Measurements from ENCODE around the gene EPN2.
"Not testable (repeated sequence)": the region's sequence is repeated elsewhere in the genome, so short reads cannot be mapped to it uniquely, and the experiment has no call there.

Gene EPN2

DNA sequence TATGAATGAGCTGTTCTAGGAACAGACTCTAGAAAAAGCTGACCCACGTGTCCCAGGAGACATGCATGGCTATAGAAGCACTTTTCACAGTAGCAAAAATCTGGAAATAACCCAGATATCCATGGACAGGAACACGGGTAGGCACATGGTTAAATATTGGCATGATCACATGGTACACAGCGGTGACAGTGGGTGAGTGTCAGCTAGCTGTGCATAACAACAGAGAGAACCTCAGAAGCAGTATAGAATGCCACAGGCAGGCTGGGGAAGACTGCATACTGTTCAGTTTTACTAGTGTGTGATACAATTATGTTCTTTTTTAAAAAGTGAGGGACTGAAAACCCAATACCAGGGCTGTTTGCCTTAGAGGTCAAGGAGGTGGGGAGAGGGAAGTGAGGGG is 31.4 kb downstream of the EPN2 start:
- no peak for DNase-seq (ENCODE audit: low read depth)

DNA sequence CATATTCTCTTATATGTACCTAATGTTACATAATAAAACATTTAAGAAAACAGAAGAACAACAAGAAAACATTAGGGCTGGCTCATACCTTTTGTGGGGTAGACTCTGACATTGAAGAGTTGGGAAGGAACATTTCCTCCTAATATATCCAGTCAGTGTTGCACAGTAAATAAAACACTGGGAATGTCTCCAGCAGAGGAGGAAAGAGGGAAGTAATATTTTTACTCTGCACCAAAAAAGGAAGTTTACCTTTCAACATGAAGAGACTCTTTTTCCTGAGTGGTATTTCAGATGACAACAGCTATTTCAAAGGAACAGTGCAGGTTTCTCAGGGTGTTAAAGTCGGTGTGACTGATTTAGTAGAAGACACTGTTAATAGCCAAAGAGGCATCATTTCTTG is 31.9 kb downstream of the EPN2 start:
- DNase-seq (ENCODE audit: low read depth), result no peak

DNA sequence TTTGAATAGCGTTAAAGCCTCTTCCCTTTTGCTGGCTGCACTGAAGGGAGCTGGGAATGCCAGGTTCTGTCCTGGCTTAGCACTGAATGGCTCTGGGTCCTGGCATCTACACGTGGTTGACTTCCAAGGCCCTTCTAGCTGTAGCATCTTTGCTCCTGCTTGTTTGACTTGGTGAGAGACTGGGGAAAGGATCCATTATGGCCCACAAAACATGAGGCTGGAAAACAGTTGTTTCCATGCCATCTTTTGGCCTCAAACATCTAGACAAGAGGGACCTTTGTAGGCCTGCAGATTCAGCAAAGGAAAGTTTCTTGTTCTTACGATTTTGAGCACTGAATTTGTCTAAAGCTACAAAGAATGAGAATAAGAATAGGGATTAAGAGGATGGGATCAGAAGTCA is 32.5 kb downstream of the EPN2 start:
- no peak for DNase-seq (ENCODE audit: low read depth)

DNA sequence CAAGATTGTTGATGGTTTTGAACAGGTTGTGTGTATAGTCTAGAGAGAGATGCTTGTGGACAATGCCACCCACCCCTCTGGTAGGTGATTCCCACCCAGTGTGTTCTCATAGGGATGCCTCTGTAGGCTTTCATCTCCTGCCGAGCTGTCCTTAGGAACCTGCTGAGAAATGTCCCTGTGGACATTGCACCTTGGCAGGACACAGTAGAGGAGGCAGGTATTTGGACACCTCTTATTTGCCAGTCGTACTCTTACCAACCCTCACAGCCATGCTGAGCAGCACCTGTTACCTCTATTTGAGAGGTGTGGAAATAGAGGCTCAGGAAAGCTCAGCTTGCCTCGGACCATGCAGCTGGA is 33.2 kb downstream of the EPN2 start:
- no peak for DNase-seq (ENCODE audit: low read depth)

DNA sequence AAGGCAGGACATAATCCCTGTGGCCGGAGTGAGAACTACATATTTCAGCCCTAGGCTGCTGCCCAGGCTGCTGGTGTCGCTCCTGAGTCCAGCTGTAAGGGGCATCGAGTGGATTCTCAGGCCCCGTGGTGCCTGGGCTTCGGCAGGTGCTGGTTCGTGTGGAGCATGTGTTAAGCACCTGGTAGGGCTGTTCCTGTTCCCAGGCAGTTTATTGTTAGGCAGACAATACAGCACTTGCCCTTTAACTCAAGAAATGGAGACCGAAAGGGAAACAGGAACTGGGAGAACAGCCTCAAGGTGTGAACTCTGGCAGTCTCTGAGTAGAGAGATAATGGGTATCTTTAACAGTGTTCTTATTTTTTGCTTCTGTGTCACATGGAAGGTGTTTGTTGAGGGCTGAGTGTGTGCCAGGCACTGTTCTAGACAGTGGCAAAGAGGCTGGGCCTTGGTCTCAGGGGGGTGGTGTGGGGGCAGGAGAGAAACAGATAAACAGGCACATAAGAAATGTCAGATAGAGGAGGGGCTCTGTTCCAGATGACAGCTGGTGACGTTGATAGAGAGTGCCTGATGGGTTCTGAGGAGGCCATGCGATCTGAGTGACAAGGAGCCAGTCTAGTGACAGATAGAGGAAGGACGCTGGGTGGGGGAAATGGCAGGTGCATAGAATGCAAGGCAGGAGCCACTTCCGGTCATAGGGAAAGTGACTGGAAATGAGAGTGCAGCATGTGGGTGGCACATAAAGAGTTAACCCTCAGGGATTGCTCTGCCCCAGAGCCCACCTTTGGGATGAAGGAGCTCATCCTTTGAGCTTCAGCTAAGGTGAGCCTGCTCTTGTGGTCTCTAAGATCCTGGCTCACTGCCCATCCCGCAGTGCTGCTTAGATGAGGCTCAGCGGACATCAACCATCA is 33.8 kb downstream of the EPN2 start:
- no peak for DNase-seq (ENCODE audit: low read depth)

DNA sequence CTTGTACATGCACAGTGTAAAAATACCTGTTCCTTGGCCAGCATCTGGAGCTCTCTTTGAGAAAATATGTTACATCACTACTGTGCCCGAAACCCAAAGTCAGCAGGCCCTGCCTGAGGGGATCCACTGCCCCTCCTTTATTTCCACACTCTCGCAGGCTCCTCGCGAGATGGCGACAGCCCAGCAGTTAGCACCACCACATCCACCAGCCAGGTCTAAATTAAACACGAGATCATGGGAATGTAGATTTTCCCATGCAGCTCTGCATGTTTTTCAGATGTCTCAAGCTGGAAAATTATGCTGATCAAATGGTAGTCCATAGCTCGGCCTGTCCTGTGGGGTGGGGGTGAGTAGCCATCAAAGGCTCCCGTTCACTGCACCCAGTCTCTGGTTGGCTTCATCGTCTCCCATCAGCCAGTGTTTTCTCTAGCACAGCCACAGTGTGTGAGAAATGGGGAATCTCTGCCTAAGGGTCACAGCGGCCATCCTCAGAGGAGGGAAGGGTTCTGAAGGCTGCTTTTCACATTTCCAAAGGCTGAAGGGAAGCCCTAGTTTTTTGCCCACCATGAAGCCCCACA is 34.7 kb downstream of the EPN2 start:
- no peak for DNase-seq (ENCODE audit: low read depth)

DNA sequence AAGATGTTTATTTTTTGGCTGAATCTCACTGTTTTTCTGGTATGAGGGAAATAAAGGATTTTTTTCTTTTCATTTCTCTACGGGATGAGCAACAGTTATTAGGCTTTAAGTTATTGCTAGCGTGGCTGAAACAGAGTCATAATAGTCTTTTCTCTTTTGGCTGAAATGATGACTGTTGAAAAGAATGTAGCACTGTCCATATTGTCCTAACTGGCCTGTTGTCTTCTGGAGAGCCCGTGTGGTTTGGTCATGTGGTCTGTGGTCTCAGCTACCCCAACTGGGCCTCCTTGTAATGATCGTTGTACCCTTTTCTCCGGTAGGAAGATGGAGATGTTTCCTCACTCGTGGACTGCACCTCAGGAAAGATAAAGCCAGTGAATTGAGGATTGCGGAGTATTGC is 36.6 kb downstream of the EPN2 start:
- DNase-seq (ENCODE audit: low read depth), result no peak

DNA sequence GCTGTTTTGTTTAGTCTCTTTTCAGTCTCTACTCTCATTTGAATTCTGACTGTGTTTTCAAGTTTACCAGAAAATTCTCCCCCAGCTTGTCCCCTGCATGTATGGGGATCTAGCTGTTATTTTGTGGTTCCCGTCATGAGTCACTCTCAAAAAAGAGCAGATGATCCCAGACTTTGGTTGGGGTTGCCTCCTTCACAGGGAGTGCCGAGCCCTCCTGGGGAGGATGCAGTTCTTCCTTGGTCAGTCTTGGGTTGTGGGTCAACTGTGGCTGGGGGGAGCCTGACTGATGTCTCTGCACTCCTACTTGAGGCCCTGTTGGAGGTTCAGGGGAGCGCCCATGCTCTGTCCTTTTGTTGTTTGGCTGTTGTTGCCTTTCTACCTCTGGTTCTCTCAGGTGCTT is 37.7 kb downstream of the EPN2 start:
- no peak for DNase-seq (ENCODE audit: low read depth)

DNA sequence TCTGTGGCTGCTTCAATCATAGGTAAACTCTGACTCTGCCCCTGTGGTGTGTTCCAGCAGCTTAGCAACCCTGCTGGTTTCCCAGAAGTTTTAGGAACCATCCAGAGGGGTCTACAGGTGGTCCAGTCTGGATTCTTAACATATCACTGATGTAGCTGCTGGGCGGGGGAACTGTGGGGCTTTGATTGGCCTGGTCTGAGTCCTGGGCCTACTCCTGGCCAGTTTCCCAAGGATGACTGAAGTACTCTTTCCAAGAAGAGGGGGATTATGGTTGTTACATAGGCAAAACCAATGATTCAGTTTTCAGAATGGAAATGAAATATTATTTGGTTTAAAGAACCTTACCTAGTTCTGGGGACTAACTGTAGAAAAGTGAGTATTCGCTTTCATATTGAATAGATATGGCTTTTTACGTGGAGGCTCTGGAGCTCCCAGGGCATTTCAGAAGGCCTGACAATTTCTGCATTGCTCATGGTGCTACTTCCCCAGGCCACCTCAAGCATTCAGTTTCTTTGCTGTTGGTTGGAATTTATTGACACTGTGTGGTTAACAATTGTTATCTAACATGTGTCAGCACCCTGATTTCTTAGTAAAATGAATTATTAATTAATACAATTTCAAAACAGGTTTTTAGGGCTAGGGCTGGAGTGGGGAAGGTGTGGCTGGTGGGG is 38.4 kb downstream of the EPN2 start:
- no peak for DNase-seq (ENCODE audit: low read depth)

DNA sequence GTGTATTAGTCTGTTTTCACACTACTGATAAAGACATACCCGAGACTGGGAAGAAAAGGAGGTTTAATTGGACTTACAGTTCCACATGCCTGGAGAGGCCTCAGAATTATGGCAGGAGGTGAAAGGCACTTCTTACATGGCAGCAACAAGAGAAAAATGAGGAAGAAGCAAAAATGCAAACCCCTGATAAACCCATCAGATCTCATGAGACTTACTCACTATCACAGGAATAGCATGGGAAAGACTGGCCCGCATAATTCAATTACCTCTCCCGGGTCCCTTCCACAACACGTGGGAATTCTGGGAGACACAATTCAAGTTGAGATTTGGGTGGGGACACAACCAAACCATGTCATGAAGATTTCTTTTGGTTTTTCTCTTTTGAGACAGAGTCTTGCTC is 41.1 kb downstream of the EPN2 start:
- not testable (repeated sequence) for DNase-seq (ENCODE audit: low read depth)

DNA sequence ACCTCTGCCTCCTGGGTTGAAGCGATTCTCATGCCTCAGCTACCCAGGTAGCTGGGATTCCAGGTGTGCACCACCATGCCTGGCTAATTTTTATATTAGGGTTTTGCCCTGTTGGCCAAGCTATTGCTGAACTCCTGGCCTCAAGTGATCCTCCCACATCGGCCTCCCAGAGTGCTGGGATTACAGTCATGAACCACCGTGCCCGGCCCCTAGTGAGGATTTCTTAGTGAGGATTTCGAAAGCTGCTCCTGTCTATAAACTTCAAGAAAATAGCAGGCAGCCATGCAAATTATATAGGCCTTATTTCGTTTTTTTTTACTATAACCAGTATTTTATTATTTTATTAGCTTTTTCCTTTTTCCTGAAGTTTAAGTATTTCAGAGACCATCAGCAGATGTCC is 41.6 kb downstream of the EPN2 start:
- no peak for DNase-seq (ENCODE audit: low read depth)

DNA sequence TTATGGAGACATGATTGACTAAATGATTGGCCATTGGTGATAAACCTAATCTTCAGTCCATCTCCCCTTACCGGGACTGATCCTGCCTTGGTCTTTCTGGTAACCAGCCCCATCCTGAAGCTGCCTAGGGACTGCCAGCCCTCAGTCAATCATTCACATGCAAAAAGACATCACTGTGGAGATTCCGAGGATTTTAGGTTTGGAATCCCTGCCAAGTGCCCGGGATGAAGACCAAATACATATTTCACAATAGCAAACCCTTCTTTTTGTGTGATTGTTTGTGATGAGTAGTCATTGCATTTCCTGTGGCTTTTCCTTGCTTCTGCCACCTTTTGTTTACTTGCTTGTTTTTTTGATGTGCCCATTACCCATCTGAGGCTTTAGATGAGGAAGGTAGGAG is 44.0 kb downstream of the EPN2 start:
- no peak for DNase-seq (ENCODE audit: low read depth)

DNA sequence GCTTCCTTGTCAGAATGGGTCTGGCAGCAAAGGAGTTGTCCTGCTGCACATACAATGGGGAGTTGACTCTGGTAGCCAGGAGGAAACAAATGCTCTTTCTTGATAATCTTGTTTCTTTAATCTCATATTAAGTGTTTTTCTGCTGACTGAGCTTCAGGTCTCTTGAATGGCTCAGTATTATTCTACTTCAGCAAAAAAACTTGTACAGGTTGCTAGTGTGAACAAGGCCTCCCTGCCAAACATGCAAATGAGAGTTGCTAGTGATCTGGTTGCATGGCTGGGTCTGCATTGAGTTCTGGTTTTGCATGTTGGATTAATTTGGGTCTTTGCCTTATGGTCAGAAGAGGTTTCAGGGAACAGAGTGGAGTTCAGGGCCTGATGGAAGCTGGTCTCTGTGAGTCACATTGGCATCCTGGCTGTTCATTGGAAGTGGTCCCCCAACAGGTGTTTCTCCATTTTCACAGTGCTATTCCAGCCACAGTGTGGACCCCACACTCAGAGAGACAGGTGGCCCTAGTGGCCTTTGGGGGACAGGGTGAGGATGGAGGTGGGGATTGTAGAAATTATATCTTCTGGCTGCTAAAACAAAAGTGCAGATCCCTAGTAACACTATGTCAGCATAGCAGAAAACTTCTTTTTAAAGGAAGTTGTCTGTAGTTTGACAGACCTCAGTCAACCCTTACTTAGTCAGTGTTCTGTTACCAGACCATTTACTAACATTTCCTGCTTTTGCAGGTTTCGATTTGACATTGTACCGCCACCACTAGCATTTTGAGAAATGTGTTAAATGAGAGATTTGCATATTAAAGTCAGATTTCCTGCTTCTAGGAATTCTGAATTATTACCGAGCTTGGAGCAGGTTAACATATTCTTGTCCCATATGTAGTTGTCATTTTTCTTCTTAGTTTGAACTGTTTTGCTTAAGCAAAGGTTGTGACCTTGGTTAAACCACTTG is 47.1 kb downstream of the EPN2 start:
- DNase-seq (ENCODE audit: low read depth), result no peak

DNA sequence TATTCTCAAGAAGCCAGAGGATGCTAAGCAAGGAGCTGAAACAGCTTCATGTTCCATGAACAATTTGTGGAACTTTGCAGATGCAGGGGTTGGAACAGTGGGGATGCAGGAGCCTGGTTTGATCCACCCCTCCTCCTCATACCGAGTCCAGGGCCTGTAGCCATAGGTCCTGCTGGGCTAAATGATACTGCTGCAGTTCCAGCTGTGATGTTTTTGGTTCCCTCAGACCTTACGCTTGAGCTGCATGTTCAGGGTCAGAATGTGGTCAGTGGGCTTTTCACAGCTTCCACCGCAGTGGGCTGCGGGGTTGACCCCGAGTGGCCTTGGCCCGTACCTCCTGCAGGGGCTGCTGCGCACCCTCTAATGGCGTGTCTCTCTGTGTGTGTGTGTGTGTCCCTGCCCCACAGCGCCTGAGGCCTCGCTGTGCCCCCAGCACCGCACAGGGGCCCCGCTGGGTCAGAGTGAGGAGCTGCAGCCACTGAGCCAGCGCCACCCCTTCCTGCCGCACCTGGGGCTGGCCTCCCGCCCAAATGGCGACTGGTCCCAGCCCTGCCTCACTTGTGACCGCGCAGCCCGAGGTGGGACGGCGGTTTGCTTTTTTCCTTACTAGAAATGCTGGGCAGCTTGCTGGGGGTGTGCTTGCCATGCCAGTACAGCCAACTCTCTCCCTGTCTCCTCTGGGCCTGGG is 48.2 kb downstream of the EPN2 start:
- DNase-seq (ENCODE audit: low read depth), result no peak

DNA sequence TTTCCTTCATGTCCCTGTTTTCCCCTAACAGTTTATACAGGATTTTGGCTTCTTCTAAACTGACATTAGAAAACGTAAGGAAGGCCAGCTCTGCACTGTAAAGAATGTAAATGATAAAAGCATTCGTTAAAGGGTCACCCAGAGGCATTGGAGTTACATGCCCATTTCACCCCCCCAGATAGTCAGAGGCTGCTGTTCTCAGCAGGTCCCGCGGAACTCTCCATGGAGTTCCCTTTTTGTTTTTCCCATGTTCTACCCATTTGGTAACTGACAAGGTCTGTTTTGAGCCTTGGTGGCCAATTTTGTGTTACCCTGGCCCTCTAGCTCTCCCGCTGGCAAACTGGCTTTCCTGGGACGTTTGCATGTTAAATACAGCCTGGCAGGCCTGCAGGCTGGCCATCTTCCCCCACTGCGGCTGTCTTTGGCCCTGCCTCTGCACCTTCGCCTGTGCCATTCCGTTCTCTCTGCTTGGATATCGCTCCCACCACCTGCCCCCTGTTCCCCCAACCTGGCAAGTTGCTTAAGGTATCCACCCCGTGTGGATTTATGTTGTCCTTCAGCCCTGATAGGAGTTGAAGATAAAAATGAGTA is 49.7 kb downstream of the EPN2 start:
- DNase-seq (ENCODE audit: low read depth), result no peak

DNA sequence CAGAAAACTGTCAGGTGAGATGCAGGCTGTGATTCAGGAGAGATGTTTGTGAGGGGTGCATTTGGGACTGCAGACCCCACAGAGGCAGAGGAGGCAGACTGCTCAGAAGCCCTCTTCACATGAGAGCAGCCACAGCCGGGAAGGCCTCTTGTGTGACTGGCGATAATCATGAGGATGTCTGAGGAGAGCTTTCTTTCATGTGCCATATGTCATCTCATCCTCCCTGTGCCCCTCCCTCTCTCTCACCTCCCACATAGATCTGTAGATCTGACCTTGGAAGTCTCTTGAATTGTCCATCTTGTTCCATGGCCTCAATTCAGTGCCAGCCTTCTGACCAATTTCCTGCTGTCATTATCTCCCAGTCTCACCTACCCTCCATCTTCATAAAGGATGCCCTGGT is 50.5 kb downstream of the EPN2 start:
- DNase-seq (ENCODE audit: low read depth), result no peak

DNA sequence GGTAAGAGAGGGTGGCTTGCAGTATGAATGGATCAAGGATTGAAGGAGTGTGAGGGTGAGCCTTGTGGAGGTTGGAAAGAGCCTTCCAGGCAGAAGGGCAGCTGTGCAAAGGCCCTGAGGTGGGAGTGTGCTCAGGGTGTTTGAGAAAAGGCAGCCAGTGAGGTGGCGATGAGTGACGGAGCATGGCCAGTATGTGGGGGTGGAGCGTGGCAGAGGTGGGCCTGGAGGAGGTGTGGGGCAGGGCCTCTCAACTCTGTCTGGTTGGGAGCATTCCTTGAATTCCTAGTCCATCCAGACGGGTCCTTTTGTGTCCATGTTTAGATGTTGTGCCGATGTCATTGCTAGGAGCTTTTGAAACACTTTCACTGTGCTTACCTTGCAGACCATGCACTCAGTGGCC is 51.3 kb downstream of the EPN2 start:
- DNase-seq (ENCODE audit: low read depth), result no peak

DNA sequence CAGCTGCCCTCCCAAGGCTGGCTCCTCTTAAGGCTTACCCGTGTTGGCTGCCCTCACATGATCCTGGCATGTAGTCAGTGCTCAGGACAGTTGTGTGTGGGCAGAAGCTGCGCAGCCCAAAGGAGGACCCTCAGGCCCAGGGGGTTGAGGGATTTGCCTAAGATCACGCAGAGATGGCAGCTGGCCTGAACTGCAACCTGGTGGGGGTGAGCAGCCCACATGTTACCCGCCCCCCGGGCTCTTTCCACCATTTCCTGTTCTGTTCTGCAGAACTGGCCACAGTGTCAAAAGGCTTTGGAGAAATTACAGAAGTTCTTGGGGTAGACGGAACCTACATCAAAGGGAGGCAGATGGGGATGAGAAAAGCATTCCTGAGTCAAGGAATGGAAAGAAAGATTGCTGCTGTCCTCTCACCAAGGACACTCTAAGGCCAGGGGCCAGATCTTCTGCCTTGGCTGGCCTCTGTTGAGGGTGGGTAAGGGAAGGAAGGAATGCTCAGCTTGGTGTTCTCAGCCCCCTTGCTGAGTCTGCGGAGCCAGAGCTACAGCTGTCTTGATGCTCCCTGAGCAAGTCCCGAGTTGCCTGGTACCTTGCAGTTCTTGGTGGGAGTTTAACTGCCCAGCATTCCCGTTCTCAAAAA is 53.0 kb downstream of the EPN2 start:
- no peak for DNase-seq (ENCODE audit: low read depth)

DNA sequence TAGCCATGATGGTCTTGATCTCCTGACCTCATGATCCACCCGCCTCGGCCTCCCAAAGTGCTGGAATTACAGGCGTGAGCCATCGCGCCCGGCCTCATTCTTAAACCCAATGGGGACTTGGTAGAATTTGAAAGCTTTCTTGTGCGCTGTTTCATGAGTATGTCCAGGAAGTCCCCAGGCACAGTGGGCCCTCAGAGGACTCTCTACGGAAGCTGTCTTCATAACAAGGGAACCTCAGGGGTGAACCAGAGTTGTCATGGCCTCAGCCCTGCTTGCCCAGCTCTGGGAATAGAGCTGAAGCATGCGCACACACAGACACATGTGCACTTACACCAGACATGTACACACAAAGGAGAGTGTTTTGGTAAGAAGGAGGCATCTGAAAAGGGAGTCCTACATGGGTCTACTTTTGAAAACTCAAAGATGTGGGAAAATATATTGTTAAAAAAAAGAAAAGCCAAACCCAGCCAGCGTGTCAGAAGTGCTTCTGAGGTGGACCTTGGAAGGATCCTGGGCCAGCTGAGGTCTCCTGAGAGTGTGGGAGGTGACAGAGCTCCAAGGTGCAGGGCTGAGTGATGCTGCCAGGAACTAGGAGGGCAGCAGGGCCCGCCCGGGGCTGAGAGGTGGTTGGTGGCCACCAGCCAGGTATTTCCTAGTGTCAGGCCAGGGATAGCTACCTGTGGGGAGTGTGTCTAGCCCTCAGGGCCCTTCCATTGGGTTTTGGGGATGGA is 54.6 kb downstream of the EPN2 start:
- DNase-seq (ENCODE audit: low read depth), result no peak

DNA sequence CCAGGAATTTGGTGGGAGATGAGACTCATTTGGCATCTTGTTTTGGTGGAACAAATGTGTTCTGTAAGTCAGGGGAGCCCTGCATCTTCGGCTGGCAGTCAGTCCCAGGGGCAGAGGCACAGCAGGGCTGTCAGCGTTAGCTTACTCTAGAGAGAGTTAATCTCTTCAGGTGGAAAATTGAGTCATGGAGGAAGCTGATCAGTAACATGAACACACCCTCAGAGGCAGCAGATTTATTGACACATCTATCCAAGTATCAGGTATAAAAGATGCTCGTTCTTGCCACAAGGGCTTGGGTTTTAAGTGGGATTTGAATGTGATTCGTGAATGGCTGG is 55.2 kb downstream of the EPN2 start:
- DNase-seq (ENCODE audit: low read depth), result no peak

All from activated T-helper 1 cell treated with Interleukin-2 at 50 U/mL for 16 hours (primary cell).